Hematopoietic multipotent progenitor cell (in vitro differentiated cells): ENCODE measurements around the gene LDLRAP1. TPM values are rescaled to one million over a fixed set of nuclear protein-coding genes. Genes with fewer than 3 reads are reported as not detected.

Experiments used
- total RNA-seq: library from RNA; depleted of rRNA; stranded (reverse); fragments of >200 nt; gene quantifications from one replicate; pipeline ENCODE4 v1.2.3, GENCODE V29; 2012

LDLRAP1 gene
- total RNA-seq, 1 donor = 13.5 TPM

Other genes starting within 250 kb of the LDLRAP1 start
- 38.0 TPM for gene TMEM50A, start 205.3 kb upstream of the LDLRAP1 start, total RNA-seq
- 2.4 TPM for gene RHCE, start 122.8 kb upstream of the LDLRAP1 start, total RNA-seq
- gene MACO1, start 112.7 kb upstream of the LDLRAP1 start, total RNA-seq = 10.8 TPM
- 0.54 TPM for gene MAN1C1, start 73.2 kb downstream of the LDLRAP1 start, total RNA-seq